Measurements from ENCODE around the gene SYNPR. TPM values are rescaled to one million over a fixed set of nuclear protein-coding genes. Genes with fewer than 3 reads are reported as not detected.

The SYNPR gene
- total RNA-seq, 1 experiment from 2014 or later: not detected

GRCh38 chr3:63325386-63325785 is 47.3 kb downstream of the SYNPR start:
- no peaks in the 10 kb centered on the region for H3F3A ChIP-seq (ENCODE audit: low read length, unreplicated experiment)
- H3K36me3 ChIP-seq (ENCODE audit: low read depth, low read length): no peaks in the 10 kb centered on the region
- no peaks in the 10 kb centered on the region for H3K9me2 ChIP-seq (replicated peaks; ENCODE audit: low read length)
- H3K27ac ChIP-seq (ENCODE audit: low read length): no peak overlapping the region
- ATAC-seq (no peak), DNase-seq (no peak)
- H3K79me2 ChIP-seq (ENCODE audit: low read length): no peaks in the 10 kb centered on the region
- H4K20me1 ChIP-seq (ENCODE audit: low read length): no peaks in the 10 kb centered on the region
- no peak overlapping the region for H2AFZ ChIP-seq (ENCODE audit: low read length)
- H3K4me3 ChIP-seq (ENCODE audit: low read length): no peak overlapping the region
- intact Hi-C loops (cut with micrococcal nuclease): no loop called here
- H3K9me3 ChIP-seq (ENCODE audit: low read length): no peaks in the 10 kb centered on the region
- H3K4me1 ChIP-seq (ENCODE audit: insufficient read depth, low read length): no peaks in the 10 kb centered on the region
- CTCF ChIA-PET: no interaction called here
- TF ChIP-seq EZH2phosphoT487 (IDR thresholded peaks at IDR 0.05; ENCODE audit: borderline replicate concordance, low read length): no peak
- TF ChIP-seq, protein P1, sequence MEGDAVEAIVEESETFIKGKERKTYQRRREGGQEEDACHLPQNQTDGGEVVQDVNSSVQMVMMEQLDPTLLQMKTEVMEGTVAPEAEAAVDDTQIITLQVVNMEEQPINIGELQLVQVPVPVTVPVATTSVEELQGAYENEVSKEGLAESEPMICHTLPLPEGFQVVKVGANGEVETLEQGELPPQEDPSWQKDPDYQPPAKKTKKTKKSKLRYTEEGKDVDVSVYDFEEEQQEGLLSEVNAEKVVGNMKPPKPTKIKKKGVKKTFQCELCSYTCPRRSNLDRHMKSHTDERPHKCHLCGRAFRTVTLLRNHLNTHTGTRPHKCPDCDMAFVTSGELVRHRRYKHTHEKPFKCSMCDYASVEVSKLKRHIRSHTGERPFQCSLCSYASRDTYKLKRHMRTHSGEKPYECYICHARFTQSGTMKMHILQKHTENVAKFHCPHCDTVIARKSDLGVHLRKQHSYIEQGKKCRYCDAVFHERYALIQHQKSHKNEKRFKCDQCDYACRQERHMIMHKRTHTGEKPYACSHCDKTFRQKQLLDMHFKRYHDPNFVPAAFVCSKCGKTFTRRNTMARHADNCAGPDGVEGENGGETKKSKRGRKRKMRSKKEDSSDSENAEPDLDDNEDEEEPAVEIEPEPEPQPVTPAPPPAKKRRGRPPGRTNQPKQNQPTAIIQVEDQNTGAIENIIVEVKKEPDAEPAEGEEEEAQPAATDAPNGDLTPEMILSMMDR (conservative IDR thresholded peaks at IDR 0.05; ENCODE audit: low read depth, low read length): no peak
- no peak for TF ChIP-seq EZH2 (IDR thresholded peaks at IDR 0.05; ENCODE audit: low read length, unreplicated experiment)
- POLR2A ChIA-PET (ENCODE audit: unreplicated experiment): no interaction called here
- H3K9ac ChIP-seq (ENCODE audit: low read length): no peak overlapping the region
- H3K27me3 ChIP-seq (ENCODE audit: low read length): no peaks in the 10 kb centered on the region
- no TSS peak for BruUV-seq (replicated peaks)
- no peak overlapping the region for H3K4me2 ChIP-seq (ENCODE audit: low read length)

- intact Hi-C loops (cut with micrococcal nuclease): no loop called here
- DNase-seq: no peak
- POLR2A ChIA-PET (ENCODE audit: unreplicated experiment): no interaction called here
- Histone ChIP-seq H3F3A (ENCODE audit: low read length, unreplicated experiment) (no peaks in the 10 kb centered on the region), H3K9me2 (replicated peaks; ENCODE audit: low read length) (no peaks in the 10 kb centered on the region), H3K9me3 (ENCODE audit: low read length) (no peaks in the 10 kb centered on the region), H3K9ac (ENCODE audit: low read length) (no peak overlapping the region), H3K4me1 (ENCODE audit: insufficient read depth, low read length) (no peaks in the 10 kb centered on the region), H3K27me3 (ENCODE audit: low read length) (no peaks in the 10 kb centered on the region), H3K36me3 (ENCODE audit: low read depth, low read length) (no peaks in the 10 kb centered on the region), H3K4me3 (ENCODE audit: low read length) (no peak overlapping the region), H3K4me2 (ENCODE audit: low read length) (no peak overlapping the region), H3K79me2 (ENCODE audit: low read length) (no peaks in the 10 kb centered on the region), H4K20me1 (ENCODE audit: low read length) (no peaks in the 10 kb centered on the region), H3K27ac (ENCODE audit: low read length) (no peak overlapping the region), H2AFZ (ENCODE audit: low read length) (no peak overlapping the region)
- TF ChIP-seq EZH2 (IDR thresholded peaks at IDR 0.05; ENCODE audit: low read length, unreplicated experiment): no peak
- TF ChIP-seq EZH2phosphoT487 (IDR thresholded peaks at IDR 0.05; ENCODE audit: borderline replicate concordance, low read length): no peak
- TF ChIP-seq, protein P1 (conservative IDR thresholded peaks at IDR 0.05; ENCODE audit: low read depth, low read length): no peak
- no peak for ATAC-seq
- BruUV-seq (replicated peaks): no TSS peak
- CTCF ChIA-PET: no interaction called here
These were observed 50.3 kb downstream of the SYNPR start for GRCh38 chr3:63328365-63328764.

DNA sequence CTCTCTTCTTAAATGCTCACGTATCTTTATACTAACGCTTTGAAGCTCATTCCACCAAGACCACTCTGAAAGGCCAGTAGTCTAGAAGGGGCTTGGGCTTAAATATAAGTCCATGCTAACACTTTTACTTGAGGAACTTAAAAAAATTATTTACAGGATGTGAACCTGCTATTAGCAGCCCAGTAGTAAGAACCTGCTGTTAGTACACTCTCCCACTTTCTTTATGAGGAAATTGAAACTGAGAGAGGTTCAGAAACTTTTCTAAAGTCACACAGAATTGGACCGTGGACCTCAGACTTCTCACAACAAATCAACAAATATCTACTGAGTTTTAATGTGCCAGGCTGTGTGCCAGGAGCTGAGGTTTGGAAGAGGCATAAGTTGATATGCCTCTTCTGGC is 53.4 kb downstream of the SYNPR start:
- H3F3A ChIP-seq (ENCODE audit: low read length, unreplicated experiment): no peaks in the 10 kb centered on the region
- no TSS peak for BruUV-seq (replicated peaks)
- no peaks in the 10 kb centered on the region for H3K9me3 ChIP-seq (ENCODE audit: low read length)
- no peaks in the 10 kb centered on the region for H3K4me1 ChIP-seq (ENCODE audit: insufficient read depth, low read length)
- ATAC-seq: no peak
- no peak for DNase-seq
- CTCF ChIA-PET: no interaction called here
- no peak overlapping the region for H3K4me3 ChIP-seq (ENCODE audit: low read length)
- H2AFZ ChIP-seq (ENCODE audit: low read length): no peak overlapping the region
- H3K27ac ChIP-seq (ENCODE audit: low read length): no peak overlapping the region
- H3K9me2 ChIP-seq (replicated peaks; ENCODE audit: low read length): no peaks in the 10 kb centered on the region
- POLR2A ChIA-PET (ENCODE audit: unreplicated experiment): no interaction called here
- TF ChIP-seq, protein P1 (conservative IDR thresholded peaks at IDR 0.05; ENCODE audit: low read depth, low read length): no peak
- TF ChIP-seq EZH2 (IDR thresholded peaks at IDR 0.05; ENCODE audit: low read length, unreplicated experiment): no peak
- no peak for TF ChIP-seq EZH2phosphoT487 (IDR thresholded peaks at IDR 0.05; ENCODE audit: borderline replicate concordance, low read length)
- H3K9ac ChIP-seq (ENCODE audit: low read length): no peak overlapping the region
- intact Hi-C loops (cut with micrococcal nuclease): no loop called here
- no peaks in the 10 kb centered on the region for H3K79me2 ChIP-seq (ENCODE audit: low read length)
- no peaks in the 10 kb centered on the region for H4K20me1 ChIP-seq (ENCODE audit: low read length)
- H3K27me3 ChIP-seq (ENCODE audit: low read length): no peaks in the 10 kb centered on the region
- no peak overlapping the region for H3K4me2 ChIP-seq (ENCODE audit: low read length)
- H3K36me3 ChIP-seq (ENCODE audit: low read depth, low read length): no peaks in the 10 kb centered on the region

Measured in PC-3 (cell line).